ENCODE results near the gene A3GALT2. TPM values are rescaled to one million over a fixed set of nuclear protein-coding genes. Genes with fewer than 3 reads are reported as not detected.

Gene A3GALT2
- total and polyA plus RNA-seq, 9 of the 15 experiments (the other 6 are each of a cell fraction or from before 2014, with no cell fraction given), result not detected

- Histone ChIP-seq H3K4me3 (no peak overlapping the region), H3K79me2 (ENCODE audit: control insufficient read depth, insufficient read depth, low read length) (peaks cover 46% of the 10 kb centered on the region), H3K27ac (ENCODE audit: extremely low read depth, low read depth, low read length) (no peak overlapping the region), H3K9ac (ENCODE audit: insufficient read depth in 1 of 2, low read depth in 2 of 2, low read length in 2 of 2) (no peak overlapping the region), H3K4me2 (ENCODE audit: insufficient read depth, low read length) (peak overlapping the region; percentile 97; the same call in 1 of the 2 replicates), H3K4me1 (replicated peaks in 1 of 2; ENCODE audit: control insufficient read depth in 2 of 2, insufficient read depth in 2 of 2, low read length in 2 of 2) (peaks cover 32 to 37% of the 10 kb centered on the region in 2 experiments; a peak in 4 of 5 replicates), H3K9me3 (replicated peaks; ENCODE audit: control insufficient read depth, insufficient read depth, low read depth, low read length) (no peaks in the 10 kb centered on the region), H3K9me1 (ENCODE audit: control insufficient read depth, insufficient read depth, low read length) (no peaks in the 10 kb centered on the region), H3K36me3 (ENCODE audit: control insufficient read depth, insufficient read depth, low read length) (peaks cover 11% of the 10 kb centered on the region; the same call in 2 of the 3 replicates), H2AFZ (ENCODE audit: low read depth, low read length) (no peak overlapping the region), H3K27me3 (ENCODE audit: control insufficient read depth in 2 of 2, insufficient read depth in 2 of 2, low read length in 2 of 2) (no peaks in the 10 kb centered on the region), H4K20me1 (replicated peaks; ENCODE audit: control insufficient read depth, insufficient read depth, low read length) (0 out of 2 replicates have a peak, but pooled peaks cover 13% of the 10 kb centered on the region)
- no peak for ATAC-seq
- DNase-seq (ENCODE audit: extremely low read depth in 1 of 4, low spot score in 3 of 4), result no peak
- BruUV-seq (replicated peaks), result no TSS peak
- no peak for FAIRE-seq
- CTCF ChIA-PET (ENCODE audit: low intra/inter-chr PET ratio), result interaction anchor here (1.8 kb wide), 1 partner anchor 56 kb away, joined by 8 read pairs; no protein-coding TSS in a partner anchor
- intact Hi-C loops (cut with micrococcal nuclease), result no loop called here
- POLR2A ChIA-PET, result interaction anchor here (0.6 to 1.9 kb wide), 6 partner anchors 9 to 265 kb away, joined by 3 to 10 read pairs (median 4); no protein-coding TSS in a partner anchor
- 92% methylated on average over 6 of the region's 6 CpGs for WGBS (ENCODE audit: insufficient coverage, low coverage, missing lambda C conversion rate)
- in situ Hi-C loops (cut with MboI), result no loop called here
- TF ChIP-seq, protein P1, sequence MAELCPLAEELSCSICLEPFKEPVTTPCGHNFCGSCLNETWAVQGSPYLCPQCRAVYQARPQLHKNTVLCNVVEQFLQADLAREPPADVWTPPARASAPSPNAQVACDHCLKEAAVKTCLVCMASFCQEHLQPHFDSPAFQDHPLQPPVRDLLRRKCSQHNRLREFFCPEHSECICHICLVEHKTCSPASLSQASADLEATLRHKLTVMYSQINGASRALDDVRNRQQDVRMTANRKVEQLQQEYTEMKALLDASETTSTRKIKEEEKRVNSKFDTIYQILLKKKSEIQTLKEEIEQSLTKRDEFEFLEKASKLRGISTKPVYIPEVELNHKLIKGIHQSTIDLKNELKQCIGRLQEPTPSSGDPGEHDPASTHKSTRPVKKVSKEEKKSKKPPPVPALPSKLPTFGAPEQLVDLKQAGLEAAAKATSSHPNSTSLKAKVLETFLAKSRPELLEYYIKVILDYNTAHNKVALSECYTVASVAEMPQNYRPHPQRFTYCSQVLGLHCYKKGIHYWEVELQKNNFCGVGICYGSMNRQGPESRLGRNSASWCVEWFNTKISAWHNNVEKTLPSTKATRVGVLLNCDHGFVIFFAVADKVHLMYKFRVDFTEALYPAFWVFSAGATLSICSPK (IDR thresholded peaks at IDR 0.05; ENCODE audit: borderline replicate concordance), result no peak
- TF ChIP-seq NFATC3 (IDR thresholded peaks at IDR 0.05), result no peak
- no peak for TF ChIP-seq ZNF764 (CRISPR knock-in tag; IDR thresholded peaks at IDR 0.05; ENCODE audit: low read depth)
- TF ChIP-seq CBFA2T3 (IDR thresholded peaks at IDR 0.05), result no peak
- TF ChIP-seq, protein P2, sequence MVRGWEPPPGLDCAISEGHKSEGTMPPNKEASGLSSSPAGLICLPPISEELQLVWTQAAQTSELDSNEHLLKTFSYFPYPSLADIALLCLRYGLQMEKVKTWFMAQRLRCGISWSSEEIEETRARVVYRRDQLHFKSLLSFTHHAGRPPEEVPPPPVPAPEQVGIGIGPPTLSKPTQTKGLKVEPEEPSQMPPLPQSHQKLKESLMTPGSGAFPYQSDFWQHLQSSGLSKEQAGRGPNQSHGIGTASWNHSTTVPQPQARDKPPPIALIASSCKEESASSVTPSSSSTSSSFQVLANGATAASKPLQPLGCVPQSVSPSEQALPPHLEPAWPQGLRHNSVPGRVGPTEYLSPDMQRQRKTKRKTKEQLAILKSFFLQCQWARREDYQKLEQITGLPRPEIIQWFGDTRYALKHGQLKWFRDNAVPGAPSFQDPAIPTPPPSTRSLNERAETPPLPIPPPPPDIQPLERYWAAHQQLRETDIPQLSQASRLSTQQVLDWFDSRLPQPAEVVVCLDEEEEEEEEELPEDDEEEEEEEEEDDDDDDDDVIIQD (CRISPR knock-in tag; IDR thresholded peaks at IDR 0.05), result no peak
- no peak for TF ChIP-seq ATF4 (CRISPR knock-in tag; IDR thresholded peaks at IDR 0.05)
- TF ChIP-seq HIVEP1 (CRISPR knock-in tag; IDR thresholded peaks at IDR 0.05), result no peak
- no peak for TF ChIP-seq MXD1 (CRISPR knock-in tag; IDR thresholded peaks at IDR 0.05; ENCODE audit: borderline replicate concordance, poor library complexity, severe bottlenecking)
- no peak for TF ChIP-seq HCFC1 (IDR thresholded peaks at IDR 0.05; ENCODE audit: low read depth, low read length)
- TF ChIP-seq, protein P3, sequence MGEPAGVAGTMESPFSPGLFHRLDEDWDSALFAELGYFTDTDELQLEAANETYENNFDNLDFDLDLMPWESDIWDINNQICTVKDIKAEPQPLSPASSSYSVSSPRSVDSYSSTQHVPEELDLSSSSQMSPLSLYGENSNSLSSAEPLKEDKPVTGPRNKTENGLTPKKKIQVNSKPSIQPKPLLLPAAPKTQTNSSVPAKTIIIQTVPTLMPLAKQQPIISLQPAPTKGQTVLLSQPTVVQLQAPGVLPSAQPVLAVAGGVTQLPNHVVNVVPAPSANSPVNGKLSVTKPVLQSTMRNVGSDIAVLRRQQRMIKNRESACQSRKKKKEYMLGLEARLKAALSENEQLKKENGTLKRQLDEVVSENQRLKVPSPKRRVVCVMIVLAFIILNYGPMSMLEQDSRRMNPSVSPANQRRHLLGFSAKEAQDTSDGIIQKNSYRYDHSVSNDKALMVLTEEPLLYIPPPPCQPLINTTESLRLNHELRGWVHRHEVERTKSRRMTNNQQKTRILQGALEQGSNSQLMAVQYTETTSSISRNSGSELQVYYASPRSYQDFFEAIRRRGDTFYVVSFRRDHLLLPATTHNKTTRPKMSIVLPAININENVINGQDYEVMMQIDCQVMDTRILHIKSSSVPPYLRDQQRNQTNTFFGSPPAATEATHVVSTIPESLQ (CRISPR knock-in tag; IDR thresholded peaks at IDR 0.05), result no peak
- no peak for TF ChIP-seq MECOM (CRISPR knock-in tag; IDR thresholded peaks at IDR 0.05)
- no peak for TF ChIP-seq RAD21 (CRISPR knock-in tag; conservative IDR thresholded peaks at IDR 0.05 in 1 of 2, IDR thresholded peaks at IDR 0.05 in 1 of 2)
- no peak for TF ChIP-seq ZNF444 (CRISPR knock-in tag; IDR thresholded peaks at IDR 0.05)
- no peak for TF ChIP-seq GABPB1 (CRISPR knock-in tag; IDR thresholded peaks at IDR 0.05)
- no peak for TF ChIP-seq SPI1 (IDR thresholded peaks at IDR 0.05; ENCODE audit: borderline replicate concordance, low read depth, low read length)
- no peak for TF ChIP-seq ASH1L (IDR thresholded peaks at IDR 0.05; ENCODE audit: borderline replicate concordance, low read depth, partially characterized antibody)
These were observed 30.4 kb upstream of the A3GALT2 start for GRCh38 chr1:33351281-33351660.
